ENCODE data around the gene KCNJ4. TPM values are rescaled to one million over a fixed set of nuclear protein-coding genes. Genes with fewer than 3 reads are reported as not detected.
A peak's percentile ranks its signal among the peaks of the same experiment; 100 is the strongest.
"Not testable (repeated sequence)": the region's sequence is repeated elsewhere in the genome, so short reads cannot be mapped to it uniquely, and the experiment has no call there.

Gene KCNJ4
- polyA plus RNA-seq, 12 donors = 0.14 to 0.37 (median 0.20) TPM; not detected in 3

GRCh38 chr22:38471237-38471636 is 16.2 kb upstream of the KCNJ4 start:
- DNase-seq = no peak

GRCh38 chr22:38470179-38470578 is 15.2 kb upstream of the KCNJ4 start:
- not testable (repeated sequence) for DNase-seq

- no peak for DNase-seq
These were observed 14.3 kb upstream of the KCNJ4 start for GRCh38 chr22:38469306-38469781.

GRCh38 chr22:38468443-38469305 is 13.7 kb upstream of the KCNJ4 start:
- peak; percentile 29 for DNase-seq

- DNase-seq = peak; percentile 59
These were observed 13.0 kb upstream of the KCNJ4 start, which contains the start of gene KDELR3 for GRCh38 chr22:38467904-38468442. KDELR3 (plus strand) TSS chr22:38468096; CDS start chr22:38468234, 138 bp downstream.

GRCh38 chr22:38467438-38467903 is 12.5 kb upstream of the KCNJ4 start:
- no peak for DNase-seq

- DNase-seq = no peak
These were observed 10.9 kb upstream of the KCNJ4 start for GRCh38 chr22:38465673-38466490.

- DNase-seq = no peak
These were observed 10.1 kb upstream of the KCNJ4 start for GRCh38 chr22:38464992-38465672.

GRCh38 chr22:38462960-38463784 is 8.2 kb upstream of the KCNJ4 start:
- DNase-seq = no peak

- peak; percentile 83 for DNase-seq
These were observed 6.5 kb upstream of the KCNJ4 start for GRCh38 chr22:38461414-38462081.

GRCh38 chr22:38461057-38461413 is 6.0 kb upstream of the KCNJ4 start:
- DNase-seq = no peak

GRCh38 chr22:38460426-38460840 is 5.4 kb upstream of the KCNJ4 start:
- DNase-seq = no peak

GRCh38 chr22:38456841-38457699 is 2.1 kb upstream of the KCNJ4 start:
- DNase-seq = no peak

- DNase-seq = no peak
These were observed 1.4 kb upstream of the KCNJ4 start for GRCh38 chr22:38456272-38456835.

GRCh38 chr22:38455530-38456271 is 702 bp upstream of the KCNJ4 start:
- DNase-seq = peak; percentile 40

- no peak for DNase-seq
These were observed 485 bp downstream of the KCNJ4 start for GRCh38 chr22:38454353-38455075.

- DNase-seq = no peak
These were observed 1.0 kb downstream of the KCNJ4 start for GRCh38 chr22:38453996-38454352.
